Right ventricle myocardium superior (tissue), 1 donor: ENCODE data around the gene CADM1. TPM values are rescaled to one million over a fixed set of nuclear protein-coding genes. Genes with fewer than 3 reads are reported as not detected.
"Not testable (repeated sequence)": the region's sequence is repeated elsewhere in the genome, so short reads cannot be mapped to it uniquely, and the experiment has no call there.

Experiments used
- ATAC-seq: fragments of 200-7000 bp; cut with Tn5 transposase; one replicate; pipeline ENCODE4 v1.9.1; 2020; ENCODE audit warnings: mild to moderate bottlenecking; ENCODE audit not compliant: poor library complexity
- DNase-seq: peaks from one replicate; pipeline ENCODE4 v3.0.0-alpha.2; 2020
- intact Hi-C: fragments of 100-400 bp; cut with DNase I; formaldehyde crosslinking; loops from one replicate; pipeline ENCODE4 v1.11.2; 2022
- total RNA-seq: library from RNA; stranded (reverse); fragmentation: NEBNext Ultra II Directional; extraction: Animal tissue kit (Norgen Biotek cat#: 25700); gene quantifications from one replicate; pipeline ENCODE4 v1.2.1, GENCODE V29; 2021
- donor health status: DM: no; HTN: yes; CAD: no; lungs with severe emphysema.

The CADM1 gene
- total RNA-seq, 1 donor from 2014 or later = 32.0 TPM

GRCh38 chr11:115493905-115494304 lies 10.3 kb downstream of the CADM1 start:
- intact Hi-C loops = no loop called here

DNA sequence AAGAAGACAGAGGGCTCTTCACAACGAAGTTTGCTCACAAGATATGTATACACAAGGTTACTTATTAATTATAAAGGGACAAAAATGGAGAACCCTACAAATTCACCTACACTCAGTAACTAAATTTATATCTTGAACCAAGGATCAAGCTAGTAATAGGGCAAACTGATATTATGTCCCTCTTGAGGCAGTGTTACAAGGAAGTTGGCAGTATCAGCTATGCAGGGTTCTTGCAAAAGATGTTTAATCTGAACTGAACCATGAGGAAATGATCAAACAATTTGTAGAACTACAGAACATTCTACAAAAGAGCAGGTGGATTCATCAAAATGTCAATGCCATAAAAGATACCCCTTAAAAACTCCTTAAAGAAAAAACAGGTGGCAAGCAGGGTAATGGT lies 10.7 kb downstream of the CADM1 start:
- ATAC-seq (no peak), DNase-seq (no peak)
- intact Hi-C loops = no loop called here

More at GRCh38 chr11:115493905-115494304, 10.3 kb downstream of the CADM1 start:
- ATAC-seq = no peak
- DNase-seq = no peak

GRCh38 chr11:115489466-115489865 lies 14.7 kb downstream of the CADM1 start:
- no peak for ATAC-seq
- DNase-seq = no peak
- intact Hi-C loops = no loop called here

DNA sequence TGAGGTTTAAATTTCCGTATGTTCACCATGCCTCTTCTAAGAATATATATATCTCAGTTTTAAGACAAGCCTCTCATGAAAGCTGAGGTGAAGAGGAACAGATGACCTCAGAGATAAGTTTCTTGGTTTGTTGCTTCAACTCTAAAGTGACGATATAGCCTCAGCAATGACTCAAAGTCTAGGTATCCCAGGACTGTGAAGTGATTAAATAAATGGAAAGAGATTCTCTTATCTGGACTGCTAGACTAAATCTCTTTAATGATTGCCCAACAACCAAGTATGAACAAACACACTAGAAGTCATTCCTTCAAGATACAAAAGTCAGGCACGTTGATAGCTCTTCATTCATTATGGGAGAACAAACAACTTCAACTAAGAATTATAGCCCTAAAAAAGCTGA lies 15.3 kb downstream of the CADM1 start:
- no peak for DNase-seq

DNA sequence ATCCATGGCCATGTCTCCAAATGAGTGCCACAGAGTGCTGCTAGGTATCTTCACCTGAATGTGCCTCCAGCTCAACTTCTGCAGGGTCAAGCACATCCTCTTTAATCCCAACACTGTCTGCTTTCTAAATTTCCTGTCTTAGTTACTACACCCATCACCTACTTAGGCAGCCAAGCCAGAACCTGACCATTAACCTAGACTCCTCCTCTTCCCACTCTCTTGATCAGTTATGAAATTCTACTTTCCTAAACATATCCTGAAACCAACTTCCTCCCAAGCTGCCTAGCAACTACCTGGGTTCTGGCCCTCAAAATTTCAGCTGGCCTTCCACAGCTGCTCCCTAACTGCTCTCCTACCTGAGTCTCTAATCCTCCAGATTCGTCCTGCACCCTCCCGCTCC lies 22.7 kb downstream of the CADM1 start:
- DNase-seq = no peak
- no peak for ATAC-seq
- intact Hi-C loops = no loop called here

More for the DNA sequence above, 15.3 kb downstream of the CADM1 start:
- intact Hi-C loops = no loop called here
- ATAC-seq = no peak

GRCh38 chr11:115480611-115481010 lies 23.6 kb downstream of the CADM1 start:
- DNase-seq (no peak), ATAC-seq (no peak)
- intact Hi-C loops = no loop called here

- intact Hi-C loops = no loop called here
- DNase-seq (no peak), ATAC-seq (no peak)
These were observed 26.8 kb downstream of the CADM1 start for GRCh38 chr11:115477410-115477809.

DNA sequence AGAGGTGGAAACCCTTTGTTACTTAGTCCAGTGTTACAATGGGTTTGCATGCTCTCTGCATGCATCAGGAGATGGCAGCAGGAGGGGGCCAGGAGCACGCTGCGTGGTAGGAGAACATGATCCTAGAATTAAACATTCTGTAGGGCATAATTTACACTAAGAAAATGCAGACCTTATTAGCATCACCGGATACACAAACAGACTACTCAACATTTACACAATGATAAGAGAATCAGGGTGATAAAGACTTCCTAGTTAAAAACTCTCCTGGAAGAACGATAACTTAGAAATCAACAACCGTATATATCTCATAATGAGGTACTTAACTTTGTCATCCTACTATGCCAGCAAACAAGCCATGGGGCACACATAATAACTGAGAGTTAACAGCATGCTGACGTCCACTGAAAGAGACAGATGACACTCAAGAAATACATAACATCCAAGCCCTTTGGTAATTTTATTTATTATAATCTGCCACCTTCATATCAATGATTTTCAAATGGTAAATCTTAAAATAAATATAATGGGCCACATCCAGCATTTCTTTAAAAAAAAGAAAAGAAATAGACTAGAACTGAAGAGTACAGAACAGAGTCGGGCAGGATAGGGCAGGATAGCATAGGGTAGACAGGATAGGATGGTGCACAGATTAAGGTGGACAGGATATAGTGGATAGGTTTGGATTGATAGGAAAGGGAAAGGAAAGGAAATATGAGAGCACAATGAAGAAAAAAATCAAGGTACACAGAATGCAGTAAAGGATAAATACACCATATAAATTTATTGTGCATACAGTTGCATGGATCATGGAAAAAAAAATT lies 27.5 kb downstream of the CADM1 start:
- no peak for ATAC-seq
- DNase-seq = no peak
- intact Hi-C loops = no loop called here

GRCh38 chr11:115475564-115475963 lies 28.7 kb downstream of the CADM1 start:
- intact Hi-C loops = no loop called here
- ATAC-seq (no peak), DNase-seq (no peak)

GRCh38 chr11:115474306-115474705 lies 29.9 kb downstream of the CADM1 start:
- intact Hi-C loops, DNase-seq, ATAC-seq: not testable (repeated sequence)

DNA sequence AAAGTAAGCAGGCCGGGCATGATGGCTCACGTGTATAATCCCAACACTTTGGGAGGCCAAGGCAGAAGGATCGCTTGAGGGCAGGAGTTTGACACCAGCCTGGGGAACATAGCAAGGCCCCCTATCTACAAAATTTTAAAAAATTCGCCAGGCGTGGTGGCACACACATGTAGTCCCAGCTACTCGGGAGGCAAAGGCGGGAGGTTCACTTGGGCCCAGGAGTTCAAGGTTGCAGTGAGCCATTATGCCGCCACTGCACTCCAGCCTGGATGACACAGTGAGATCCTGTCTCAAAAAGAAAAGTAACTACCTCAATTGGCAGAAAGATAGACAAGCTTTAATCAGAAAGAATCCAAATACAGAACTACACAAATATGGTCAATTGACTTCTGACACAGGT lies 31.0 kb downstream of the CADM1 start:
- ATAC-seq (no peak), DNase-seq (no peak)
- intact Hi-C loops = no loop called here

DNA sequence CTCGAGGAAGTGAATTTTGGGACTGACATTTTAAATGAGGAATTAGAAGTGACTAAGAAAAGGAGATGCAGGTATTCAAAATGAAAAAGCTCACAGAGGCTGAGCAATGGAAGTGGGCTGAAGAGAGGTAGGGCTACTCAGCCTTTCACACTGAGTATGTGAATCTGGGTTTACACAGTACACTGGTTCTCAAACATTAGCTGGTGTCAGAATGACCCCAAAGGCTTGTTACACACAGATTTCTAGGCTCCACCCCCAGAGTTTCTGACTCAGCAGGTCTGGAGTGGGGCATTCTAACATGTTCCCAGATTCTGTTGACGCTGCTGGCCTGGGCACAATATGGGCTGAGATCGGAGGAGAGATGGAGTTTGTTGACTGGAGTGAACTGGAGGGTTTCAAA lies 32.8 kb downstream of the CADM1 start:
- intact Hi-C loops = no loop called here
- DNase-seq = no peak
- no peak for ATAC-seq

DNA sequence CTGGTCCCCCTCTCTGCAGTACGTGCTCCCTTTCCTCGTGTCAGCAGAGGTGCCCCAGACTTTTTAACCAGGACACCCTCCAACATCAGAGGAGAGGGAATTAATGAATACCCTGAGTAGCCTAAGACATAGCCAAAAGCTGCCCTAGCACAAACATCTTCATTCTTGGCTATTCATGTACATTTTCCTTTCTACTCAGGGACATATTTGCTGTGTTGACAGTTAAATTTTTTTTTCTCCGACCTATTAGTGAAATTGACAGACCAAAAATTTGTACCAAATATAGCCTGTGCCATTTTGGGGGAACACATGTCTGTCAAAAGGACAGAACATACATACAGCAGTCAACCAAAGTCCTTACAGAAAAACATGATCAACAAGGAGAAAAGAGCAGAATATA lies 33.3 kb downstream of the CADM1 start:
- ATAC-seq (no peak), DNase-seq (no peak)
- intact Hi-C loops = no loop called here

DNA sequence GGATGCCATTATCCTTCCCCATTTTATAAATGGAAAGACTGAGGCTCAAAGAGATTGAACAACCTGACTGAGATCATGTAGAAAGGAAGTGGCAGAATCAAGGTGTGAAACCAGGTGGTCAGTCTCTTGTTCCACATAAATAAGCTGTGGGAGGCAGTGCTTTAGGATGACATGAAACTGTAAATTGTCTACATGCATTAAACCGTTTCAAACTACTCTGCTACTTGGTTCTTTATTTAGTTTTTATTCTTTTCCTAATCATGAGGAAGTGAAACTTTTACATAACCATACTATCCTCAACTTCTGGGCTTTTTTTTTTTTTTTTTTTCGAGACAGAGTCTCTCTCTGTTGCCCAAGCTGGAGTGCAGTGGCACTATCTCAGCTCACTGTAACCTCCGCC lies 34.9 kb downstream of the CADM1 start:
- no peak for ATAC-seq
- no peak for DNase-seq
- intact Hi-C loops = no loop called here

- intact Hi-C loops = no loop called here
- no peak for ATAC-seq
- DNase-seq = no peak
These were observed 38.1 kb downstream of the CADM1 start for GRCh38 chr11:115466122-115466521.

DNA sequence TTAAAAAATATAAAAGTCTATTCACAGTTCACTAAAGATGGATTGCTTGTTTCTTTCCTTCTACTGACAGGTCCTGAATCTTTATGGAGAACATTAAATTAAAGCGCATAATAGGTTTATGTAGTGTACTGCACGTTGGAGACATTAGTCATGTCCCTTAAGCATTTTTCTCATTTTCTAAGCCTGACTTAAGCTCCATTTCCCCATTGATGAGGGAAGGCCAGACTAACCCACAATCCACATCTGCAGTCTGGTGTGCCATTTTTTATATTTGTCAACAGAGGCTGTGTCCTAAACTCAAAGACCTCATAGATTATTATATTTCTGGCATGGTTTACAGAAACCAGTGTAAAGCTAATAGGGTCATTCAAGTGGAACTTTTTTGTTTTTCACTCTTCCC lies 39.9 kb downstream of the CADM1 start:
- ATAC-seq (no peak), DNase-seq (no peak)
- intact Hi-C loops = no loop called here

GRCh38 chr11:115463606-115464005 lies 40.6 kb downstream of the CADM1 start:
- DNase-seq (no peak), ATAC-seq (no peak)
- intact Hi-C loops = no loop called here

DNA sequence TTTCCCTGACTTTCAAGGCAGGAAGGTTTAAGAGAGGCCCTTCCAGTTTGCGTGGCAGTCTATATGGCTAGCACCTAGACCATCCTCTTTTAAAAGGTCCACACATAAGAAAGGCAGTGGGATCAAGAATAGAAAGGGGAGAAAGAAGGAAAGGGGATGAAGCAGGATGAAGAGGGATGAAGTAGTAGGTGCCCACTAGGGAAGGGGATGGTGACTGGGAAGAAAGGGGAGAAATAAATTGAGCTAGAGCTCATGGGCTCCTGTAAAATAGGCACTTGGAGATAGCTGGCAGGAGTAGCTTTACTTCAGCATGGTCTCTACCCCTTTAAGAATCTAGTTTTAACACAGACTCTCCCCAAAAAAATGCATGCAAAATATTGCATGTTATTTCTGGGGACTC lies 41.5 kb downstream of the CADM1 start:
- intact Hi-C loops = no loop called here
- ATAC-seq (no peak), DNase-seq (no peak)

DNA sequence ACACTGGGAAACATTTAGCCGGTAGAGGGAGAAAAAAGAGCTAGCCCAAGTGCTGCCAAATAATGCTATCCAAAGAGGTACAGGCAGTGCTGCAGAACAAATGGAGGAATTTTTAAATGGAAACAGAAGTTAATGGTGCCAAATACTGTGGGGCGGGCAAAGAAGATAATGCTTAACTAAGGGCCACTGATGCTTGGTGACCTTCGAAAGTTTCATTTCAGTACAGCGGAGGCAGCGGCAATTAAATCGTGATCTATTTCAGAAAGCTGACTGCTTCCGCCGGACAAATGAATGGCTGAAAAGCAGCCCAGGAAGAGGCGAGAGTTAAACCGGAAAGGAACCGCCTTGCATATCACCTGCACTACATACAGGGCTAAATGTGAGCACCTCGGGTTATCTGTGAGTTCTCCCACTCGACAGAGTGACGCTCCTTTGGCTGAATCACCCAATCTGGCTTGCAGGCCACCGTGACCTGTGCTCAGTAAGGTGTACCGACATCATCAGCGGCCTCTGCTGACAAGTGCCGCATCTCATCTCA lies 42.1 kb downstream of the CADM1 start:
- intact Hi-C loops = no loop called here
- ATAC-seq = peak; percentile 85
- DNase-seq = peak; percentile 36

DNA sequence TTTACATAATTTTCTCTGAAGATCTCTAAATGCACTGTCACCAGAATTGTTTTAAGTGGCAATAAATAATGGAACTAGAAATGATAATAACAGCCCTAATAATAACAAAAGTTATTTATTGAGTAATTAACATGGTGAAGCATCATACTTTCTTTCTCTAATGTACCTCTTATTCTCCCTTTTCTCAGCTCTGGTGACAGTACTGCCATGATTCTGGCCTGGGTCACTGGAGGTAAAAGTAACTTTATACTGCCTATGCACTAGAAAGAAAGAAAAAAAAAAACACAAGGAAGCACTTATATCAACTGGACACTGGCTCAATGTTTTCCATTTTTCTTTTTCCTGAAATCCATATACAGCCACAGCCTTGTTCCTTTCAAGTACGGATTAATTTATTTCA lies 43.7 kb downstream of the CADM1 start:
- intact Hi-C loops = no loop called here
- ATAC-seq = no peak
- DNase-seq = no peak

GRCh38 chr11:115459563-115459962 lies 44.7 kb downstream of the CADM1 start:
- no peak for ATAC-seq
- no peak for DNase-seq
- intact Hi-C loops = no loop called here
